Mucosa of stomach (tissue), 1 donor: Measurements from ENCODE around the gene NUBPL.
"Not testable (repeated sequence)": the region's sequence is repeated elsewhere in the genome, so short reads cannot be mapped to it uniquely, and the experiment has no call there.

Experiments used
- H3K27me3 ChIP-seq: one replicate; pipeline ENCODE4 v1.7.0; 2013; ENCODE audit warnings: mild to moderate bottlenecking, low read length; ENCODE audit not compliant: control insufficient read depth, insufficient read depth
- H3K36me3 ChIP-seq: one replicate; pipeline ENCODE4 v1.7.0; 2013; ENCODE audit warnings: low read length; ENCODE audit not compliant: control insufficient read depth, insufficient read depth
- H3K4me1 ChIP-seq: one replicate; pipeline ENCODE4 v1.7.0; 2013; ENCODE audit warnings: mild to moderate bottlenecking, low read length; ENCODE audit not compliant: control insufficient read depth, insufficient read depth
- H3K4me3 ChIP-seq: one replicate; pipeline ENCODE4 v1.7.0; 2013; ENCODE audit warnings: low read length
- H3K9ac ChIP-seq: one replicate; pipeline ENCODE4 v1.7.0; 2013; ENCODE audit warnings: mild to moderate bottlenecking, low read length, moderate library complexity
- H3K9me3 ChIP-seq: one replicate; pipeline ENCODE4 v1.7.0; 2013; ENCODE audit warnings: mild to moderate bottlenecking, low read length, moderate library complexity; ENCODE audit not compliant: control insufficient read depth
- donor health status: Pancreatic carcinoma.

Gene NUBPL

GRCh38 chr14:31622060-31622459, 60.9 kb downstream of the NUBPL start:
- no peaks in the 10 kb centered on the region for H3K9me3 ChIP-seq

GRCh38 chr14:31652900-31653299, 91.7 kb downstream of the NUBPL start:
- not testable (repeated sequence) for H3K9me3 ChIP-seq, H3K36me3 ChIP-seq, H3K4me1 ChIP-seq, H3K27me3 ChIP-seq, H3K9ac ChIP-seq, H3K4me3 ChIP-seq

More at GRCh38 chr14:31622060-31622459, 60.9 kb downstream of the NUBPL start:
- Histone ChIP-seq H3K4me1 (no peaks in the 10 kb centered on the region), H3K9ac (no peak overlapping the region), H3K36me3 (no peaks in the 10 kb centered on the region), H3K4me3 (no peak overlapping the region), H3K27me3 (no peaks in the 10 kb centered on the region)

GRCh38 chr14:31657917-31658316, 96.7 kb downstream of the NUBPL start:
- H3K9me3 ChIP-seq, result peaks cover under 1% of the 10 kb centered on the region
- H3K36me3 ChIP-seq, result no peaks in the 10 kb centered on the region
- H3K9ac ChIP-seq, result no peak overlapping the region
- H3K27me3 ChIP-seq, result no peaks in the 10 kb centered on the region
- no peaks in the 10 kb centered on the region for H3K4me1 ChIP-seq
- H3K4me3 ChIP-seq, result no peak overlapping the region

- H3K27me3 ChIP-seq, result no peaks in the 10 kb centered on the region
- no peak overlapping the region for H3K9ac ChIP-seq
- no peaks in the 10 kb centered on the region for H3K36me3 ChIP-seq
- no peaks in the 10 kb centered on the region for H3K9me3 ChIP-seq
- no peak overlapping the region for H3K4me3 ChIP-seq
- H3K4me1 ChIP-seq, result no peaks in the 10 kb centered on the region
These were observed 98.1 kb downstream of the NUBPL start for GRCh38 chr14:31659278-31659677.

GRCh38 chr14:31660191-31660590, 99.0 kb downstream of the NUBPL start:
- Histone ChIP-seq H3K9me3 (no peaks in the 10 kb centered on the region), H3K27me3 (no peaks in the 10 kb centered on the region), H3K9ac (no peak overlapping the region), H3K4me1 (no peaks in the 10 kb centered on the region), H3K36me3 (no peaks in the 10 kb centered on the region), H3K4me3 (no peak overlapping the region)

- Histone ChIP-seq H3K9me3 (no peaks in the 10 kb centered on the region), H3K4me3 (no peak overlapping the region), H3K27me3 (no peaks in the 10 kb centered on the region), H3K36me3 (no peaks in the 10 kb centered on the region), H3K9ac (no peak overlapping the region), H3K4me1 (no peaks in the 10 kb centered on the region)
These were observed 99.5 kb downstream of the NUBPL start for GRCh38 chr14:31660728-31661127.

- no peaks in the 10 kb centered on the region for H3K27me3 ChIP-seq
- no peaks in the 10 kb centered on the region for H3K36me3 ChIP-seq
- peaks cover 3% of the 10 kb centered on the region for H3K4me1 ChIP-seq
- H3K9ac ChIP-seq, result no peak overlapping the region
- no peak overlapping the region for H3K4me3 ChIP-seq
- no peaks in the 10 kb centered on the region for H3K9me3 ChIP-seq
These were observed 107.1 kb downstream of the NUBPL start for GRCh38 chr14:31668348-31668747.

- Histone ChIP-seq H3K4me3 (no peak overlapping the region), H3K9me3 (no peaks in the 10 kb centered on the region), H3K27me3 (no peaks in the 10 kb centered on the region), H3K36me3 (no peaks in the 10 kb centered on the region), H3K9ac (no peak overlapping the region), H3K4me1 (peaks cover 3% of the 10 kb centered on the region)
These were observed 111.5 kb downstream of the NUBPL start for GRCh38 chr14:31672709-31673108.

- Histone ChIP-seq H3K9me3 (no peaks in the 10 kb centered on the region), H3K27me3 (no peaks in the 10 kb centered on the region), H3K4me1 (no peaks in the 10 kb centered on the region), H3K9ac (no peak overlapping the region), H3K36me3 (no peaks in the 10 kb centered on the region), H3K4me3 (no peak overlapping the region)
These were observed 115.8 kb downstream of the NUBPL start for GRCh38 chr14:31677052-31677451.

- Histone ChIP-seq H3K36me3 (no peaks in the 10 kb centered on the region), H3K27me3 (no peaks in the 10 kb centered on the region), H3K4me3 (no peak overlapping the region), H3K9ac (no peak overlapping the region), H3K9me3 (no peaks in the 10 kb centered on the region), H3K4me1 (no peaks in the 10 kb centered on the region)
These were observed 116.4 kb downstream of the NUBPL start for GRCh38 chr14:31677630-31678029.

GRCh38 chr14:31678421-31679249, 117.4 kb downstream of the NUBPL start:
- Histone ChIP-seq H3K9ac (no peak overlapping the region), H3K36me3 (no peaks in the 10 kb centered on the region), H3K4me1 (no peaks in the 10 kb centered on the region), H3K27me3 (no peaks in the 10 kb centered on the region), H3K9me3 (no peaks in the 10 kb centered on the region), H3K4me3 (no peak overlapping the region)

GRCh38 chr14:31682768-31683167, 121.6 kb downstream of the NUBPL start:
- Histone ChIP-seq H3K4me1 (no peaks in the 10 kb centered on the region), H3K27me3 (no peaks in the 10 kb centered on the region)

More at GRCh38 chr14:31682768-31683167, 121.6 kb downstream of the NUBPL start:
- H3K36me3 ChIP-seq, result no peaks in the 10 kb centered on the region
- no peak overlapping the region for H3K9ac ChIP-seq
- H3K9me3 ChIP-seq, result no peaks in the 10 kb centered on the region
- H3K4me3 ChIP-seq, result no peak overlapping the region
